HG03108 (cell line): Measurements from ENCODE around the gene MARCHF3.
"Not testable (repeated sequence)": the region's sequence is repeated elsewhere in the genome, so short reads cannot be mapped to it uniquely, and the experiment has no call there.

ENCODE experiments used
- ATAC-seq: cut with Tn5 transposase; IDR thresholded peaks from one replicate; pipeline ENCODE4 v1.9.1; 2021; ENCODE audit warnings: moderate library complexity; ENCODE audit not compliant: unreplicated experiment

The MARCHF3 gene

GRCh38 chr5:126959188-126959587 lies 71.2 kb downstream of the MARCHF3 start:
- no peak for ATAC-seq

- no peak for ATAC-seq
Measured at GRCh38 chr5:126956991-126957390, 73.4 kb downstream of the MARCHF3 start.

- no peak for ATAC-seq
Measured at GRCh38 chr5:126954981-126955380, 75.4 kb downstream of the MARCHF3 start.

GRCh38 chr5:126953640-126954039 lies 76.7 kb downstream of the MARCHF3 start:
- ATAC-seq = no peak

- no peak for ATAC-seq
Measured at GRCh38 chr5:126949475-126949874, 80.9 kb downstream of the MARCHF3 start.

- no peak for ATAC-seq
Measured at GRCh38 chr5:126948453-126948852, 81.9 kb downstream of the MARCHF3 start.

- ATAC-seq = no peak
Measured at GRCh38 chr5:126948011-126948355, 82.4 kb downstream of the MARCHF3 start.

GRCh38 chr5:126947146-126948010 lies 83.0 kb downstream of the MARCHF3 start:
- ATAC-seq = peak; percentile 90

- not testable (repeated sequence) for ATAC-seq
Measured at GRCh38 chr5:126942908-126943307, 87.5 kb downstream of the MARCHF3 start.

- ATAC-seq = no peak
Measured at GRCh38 chr5:126941403-126941802, 89.0 kb downstream of the MARCHF3 start.

- ATAC-seq = no peak
Measured at GRCh38 chr5:126939887-126940286, 90.5 kb downstream of the MARCHF3 start.

GRCh38 chr5:126938466-126938865 lies 91.9 kb downstream of the MARCHF3 start:
- no peak for ATAC-seq

- ATAC-seq = no peak
Measured at GRCh38 chr5:126937771-126938170, 92.6 kb downstream of the MARCHF3 start.

GRCh38 chr5:126936775-126937418 lies 93.5 kb downstream of the MARCHF3 start:
- ATAC-seq = no peak

- no peak for ATAC-seq
Measured at GRCh38 chr5:126931963-126932660, 98.2 kb downstream of the MARCHF3 start.

GRCh38 chr5:126928041-126928440 lies 102.3 kb downstream of the MARCHF3 start:
- ATAC-seq = no peak

GRCh38 chr5:126927429-126927828 lies 102.9 kb downstream of the MARCHF3 start:
- no peak for ATAC-seq

GRCh38 chr5:126926187-126926586 lies 104.2 kb downstream of the MARCHF3 start:
- no peak for ATAC-seq

- ATAC-seq = no peak
Measured at GRCh38 chr5:126925482-126925881, 104.9 kb downstream of the MARCHF3 start.

GRCh38 chr5:126924331-126925033 lies 105.9 kb downstream of the MARCHF3 start:
- ATAC-seq = no peak
